H1 (cell line): ENCODE results near the gene IP6K1. TPM values are rescaled to one million over a fixed set of nuclear protein-coding genes. Genes with fewer than 3 reads are reported as not detected.
A peak's percentile ranks its signal among the peaks of the same experiment; 100 is the strongest.

Source experiments
- BACH1 ChIP-seq: IDR thresholded peaks from 2 replicates; pipeline ENCODE4 v1.6.1; 2012; ENCODE audit warnings: low read length, improper control_type of control experiment
- CHD7 ChIP-seq: fragments of 300-600 bp; sonication (generic); IDR thresholded peaks from 2 replicates; pipeline ENCODE4 v1.7.1; 2012; ENCODE audit warnings: low read length, moderate library complexity, mild to moderate bottlenecking, inconsistent platforms; ENCODE audit not compliant: insufficient replicate concordance
- EZH2 ChIP-seq: fragments of 200-600 bp; sonication (generic); IDR thresholded peaks from 2 replicates; pipeline ENCODE4 v1.7.1; 2012; ENCODE audit warnings: low read depth, mild to moderate bottlenecking, moderate library complexity, low read length, inconsistent platforms; ENCODE audit not compliant: severe bottlenecking
- FOSL1 ChIP-seq: IDR thresholded peaks from 2 replicates; pipeline ENCODE4 v1.6.1; 2011; ENCODE audit warnings: mild to moderate bottlenecking, low read depth, low read length, moderate library complexity; ENCODE audit not compliant: insufficient read depth
- GABPA ChIP-seq: IDR thresholded peaks from 2 replicates; pipeline ENCODE4 v1.6.1; 2011; ENCODE audit warnings: mild to moderate bottlenecking, low read length, moderate library complexity, borderline replicate concordance; ENCODE audit not compliant: insufficient read depth
- NRF1 ChIP-seq: IDR thresholded peaks from 2 replicates; pipeline ENCODE4 v1.6.1; 2011; ENCODE audit warnings: mild to moderate bottlenecking, low read depth, low read length, improper control_type of control experiment
- RXRA ChIP-seq: IDR thresholded peaks from 2 replicates; pipeline ENCODE4 v1.6.1; 2011; ENCODE audit warnings: low read depth, mild to moderate bottlenecking, low read length, moderate library complexity; ENCODE audit not compliant: insufficient read depth
- TAF7 ChIP-seq: optimal IDR thresholded peaks from 2 replicates; pipeline ENCODE3; 2011; ENCODE audit warnings: low read depth, mild to moderate bottlenecking, inconsistent platforms, low read length, moderate library complexity, borderline replicate concordance
- TEAD4 ChIP-seq: IDR thresholded peaks from 2 replicates; pipeline ENCODE4 v1.6.1; 2012; ENCODE audit warnings: low read depth, low read length, inconsistent platforms, mixed read lengths
- polyA plus RNA-seq, 7 experiments: library from polyadenylated mRNA; depleted of rRNA in 3 of 7; stranded (reverse) in 5 of 7; unstranded in 2 of 7; fragments of >200 nt in 5 of 7; fragments of 200-250 nt in 2 of 7; gene quantifications; 1 replicate in 5 of 7; 2 replicates in 1 of 7; 4 replicates in 1 of 7; pipeline versions ENCODE4 v1.2.1 to v1.2.3, GENCODE V29; 2011 to 2013; ENCODE audit warnings: missing spikeins in 2 of 7, mixed read lengths in 2 of 7
- total RNA-seq: library from RNA; stranded (reverse); fragmentation: NEBNext Ultra II Directional; extraction: Animal tissue kit (Norgen Biotek cat#: 25700); gene quantifications from 2 replicates; pipeline ENCODE4 v1.2.1, GENCODE V29; 2021

Gene IP6K1
- total and polyA plus RNA-seq, 2 of the 8 experiments (the other 6 are each of a cell fraction or from before 2014, with no cell fraction given), result 31.5 to 35.2 TPM

DNA sequence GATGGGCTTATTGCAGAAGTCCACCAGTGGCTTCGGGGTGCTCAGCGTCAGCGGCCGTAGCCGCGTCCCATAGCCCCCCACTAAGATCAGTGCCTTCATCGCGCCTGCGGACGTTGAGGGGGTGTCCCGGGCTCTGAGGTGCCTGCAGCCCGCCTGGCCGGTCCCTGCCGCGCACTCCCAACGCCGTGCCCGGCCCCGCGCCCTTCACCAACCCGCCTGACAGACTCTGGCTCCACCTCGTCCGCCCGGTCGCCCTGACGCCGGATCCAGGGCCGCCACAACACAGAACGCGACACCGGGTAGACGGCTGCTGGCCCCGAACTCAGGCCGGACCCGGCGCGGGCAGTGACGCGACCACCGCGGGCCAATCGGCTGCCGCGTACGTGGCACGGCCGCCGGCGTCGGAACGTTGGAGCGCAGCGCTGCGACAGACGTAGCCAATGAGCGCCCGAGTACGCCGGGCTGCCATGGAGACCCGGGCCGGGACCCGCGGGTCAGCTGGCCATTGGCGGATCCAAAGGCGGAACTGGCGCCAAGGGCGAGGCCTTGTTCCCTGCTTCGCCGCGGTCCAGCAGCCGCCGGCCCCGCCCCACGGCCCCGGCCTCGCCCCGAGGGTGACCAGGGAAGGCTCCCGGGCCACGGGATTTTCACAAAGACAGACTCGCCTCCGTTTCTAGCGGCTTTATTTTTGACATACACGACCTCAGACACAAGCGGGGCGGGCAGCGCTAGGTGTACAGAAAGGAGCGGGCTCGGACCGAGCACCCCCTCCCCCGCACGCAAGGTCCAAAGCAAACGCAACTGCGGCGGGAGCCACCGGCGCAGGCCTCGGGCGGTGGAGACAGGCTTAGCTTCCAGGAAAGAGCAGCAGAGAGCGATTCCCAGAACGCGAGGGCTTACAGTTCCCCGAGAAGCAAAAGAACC is 62.5 kb downstream of the IP6K1 start, which contains the start of gene GMPPB (continued):
- TF ChIP-seq NRF1, result no peak
- no peak for TF ChIP-seq TEAD4
- TF ChIP-seq FOSL1, result no peak
- peak; percentile 52 for TF ChIP-seq TAF7
- no peak for TF ChIP-seq CHD7
- TF ChIP-seq EZH2, result no peak
- no peak for TF ChIP-seq BACH1
- TF ChIP-seq RXRA, result no peak
- no peak for TF ChIP-seq GABPA
